DOHH2 (cell line): Measurements from ENCODE around the gene AIP.

Experiments used
- CTCF ChIP-seq: fragments of 200-600 bp; sonication (generic); IDR thresholded peaks from one replicate; pipeline ENCODE4 v1.5.1; 2014; ENCODE audit warnings: antibody characterized with exemption, mild to moderate bottlenecking, low read depth, low read length; ENCODE audit not compliant: poor library complexity, severe bottlenecking
- EZH2phosphoT487 ChIP-seq: fragments of 200-600 bp; sonication (generic); IDR thresholded peaks from 2 replicates; pipeline ENCODE4 v1.6.1; 2017; ENCODE audit warnings: borderline replicate concordance, mild to moderate bottlenecking, antibody characterized with exemption, low read length, moderate library complexity, mixed read lengths

- TF ChIP-seq CTCF (no peak), EZH2phosphoT487 (no peak)
These were observed 14.8 kb upstream of the AIP start for GRCh38 chr11:67468056-67468455.
